ENCODE results near the gene CYP11A1.

DNA sequence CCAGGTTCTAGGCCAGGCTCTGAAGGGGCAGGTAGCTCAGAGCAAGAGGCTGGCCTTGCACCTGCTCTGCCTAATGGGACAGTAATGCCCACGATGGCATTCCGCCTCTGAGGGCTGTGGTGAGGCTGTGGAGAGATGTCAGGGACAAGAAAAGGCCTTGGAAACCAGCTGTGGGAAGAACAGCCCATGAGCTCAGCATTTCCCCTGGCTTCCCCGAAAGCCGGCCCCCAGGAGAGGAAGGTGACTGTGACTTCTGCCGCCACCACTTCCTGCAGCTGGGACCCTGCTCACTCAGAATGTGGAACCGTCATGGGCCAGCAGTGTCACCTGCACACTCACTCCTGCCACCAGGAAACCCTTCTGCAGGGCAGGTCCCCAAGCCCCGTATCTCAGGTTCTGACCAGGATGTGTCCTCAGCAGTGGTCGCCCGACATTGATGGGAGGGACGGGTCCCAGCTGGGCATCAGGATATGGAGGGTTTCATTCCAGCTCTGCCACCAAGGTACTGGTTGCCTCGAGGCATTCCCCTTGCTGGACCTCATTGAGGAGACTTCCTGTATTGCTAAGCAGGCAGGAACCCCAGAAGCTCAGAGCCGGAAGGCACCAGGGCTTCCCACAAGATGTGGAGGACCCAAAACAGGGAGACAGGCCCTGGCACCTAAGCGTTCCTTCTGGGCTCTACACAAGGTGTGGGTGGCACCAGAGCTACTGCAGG, 35.6 kb upstream of the CYP11A1 start:
- TF ChIP-seq, protein P1, sequence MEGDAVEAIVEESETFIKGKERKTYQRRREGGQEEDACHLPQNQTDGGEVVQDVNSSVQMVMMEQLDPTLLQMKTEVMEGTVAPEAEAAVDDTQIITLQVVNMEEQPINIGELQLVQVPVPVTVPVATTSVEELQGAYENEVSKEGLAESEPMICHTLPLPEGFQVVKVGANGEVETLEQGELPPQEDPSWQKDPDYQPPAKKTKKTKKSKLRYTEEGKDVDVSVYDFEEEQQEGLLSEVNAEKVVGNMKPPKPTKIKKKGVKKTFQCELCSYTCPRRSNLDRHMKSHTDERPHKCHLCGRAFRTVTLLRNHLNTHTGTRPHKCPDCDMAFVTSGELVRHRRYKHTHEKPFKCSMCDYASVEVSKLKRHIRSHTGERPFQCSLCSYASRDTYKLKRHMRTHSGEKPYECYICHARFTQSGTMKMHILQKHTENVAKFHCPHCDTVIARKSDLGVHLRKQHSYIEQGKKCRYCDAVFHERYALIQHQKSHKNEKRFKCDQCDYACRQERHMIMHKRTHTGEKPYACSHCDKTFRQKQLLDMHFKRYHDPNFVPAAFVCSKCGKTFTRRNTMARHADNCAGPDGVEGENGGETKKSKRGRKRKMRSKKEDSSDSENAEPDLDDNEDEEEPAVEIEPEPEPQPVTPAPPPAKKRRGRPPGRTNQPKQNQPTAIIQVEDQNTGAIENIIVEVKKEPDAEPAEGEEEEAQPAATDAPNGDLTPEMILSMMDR (IDR thresholded peaks at IDR 0.05; ENCODE audit: insufficient read depth, low read length), result no peak
- TF ChIP-seq POLR2AphosphoS5 (IDR thresholded peaks at IDR 0.05; ENCODE audit: low read depth) (peak; percentile 66), SPI1 (IDR thresholded peaks at IDR 0.05; ENCODE audit: borderline replicate concordance, low read depth) (peak; percentile 28; the same call in 1 of the 2 replicates), GABPA (IDR thresholded peaks at IDR 0.05; ENCODE audit: low read depth) (peak; percentile 65)

Measured in HL-60 (cell line).